NCI-H446 (cell line): ENCODE data around the gene EIF6.

ENCODE experiments used
- DNase-seq, 2 experiments: peaks; one replicate each; lab custom pipeline; 2025; lab: John Stamatoyannopoulos, UW

Gene EIF6

GRCh38 chr20:35312318-35312717, 27.7 kb upstream of the EIF6 start:
- no peak for DNase-seq

DNA sequence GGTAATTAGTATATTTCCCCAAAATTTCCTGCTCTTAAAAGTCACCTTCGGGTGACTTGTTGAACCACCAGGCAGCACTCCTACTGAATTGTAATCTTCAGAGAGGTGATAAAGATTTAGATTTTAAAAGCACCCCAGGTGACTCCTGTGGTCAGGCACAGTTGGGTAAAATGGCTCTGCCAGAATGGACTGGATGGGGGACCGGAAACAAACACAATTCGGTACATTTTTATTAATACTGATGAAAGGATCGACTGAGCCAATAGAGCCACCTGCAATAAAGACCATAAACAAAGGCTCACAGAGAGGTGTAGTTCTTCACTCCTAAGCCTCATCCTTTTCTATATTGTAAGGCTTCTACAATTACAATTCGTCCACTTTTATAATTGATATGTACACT, 27.2 kb upstream of the EIF6 start:
- DNase-seq = no peak

GRCh38 chr20:35311409-35311808, 26.8 kb upstream of the EIF6 start:
- DNase-seq = no peak

GRCh38 chr20:35307666-35308653, 23.4 kb upstream of the EIF6 start:
- peak; percentile 94 to 97 for DNase-seq

DNA sequence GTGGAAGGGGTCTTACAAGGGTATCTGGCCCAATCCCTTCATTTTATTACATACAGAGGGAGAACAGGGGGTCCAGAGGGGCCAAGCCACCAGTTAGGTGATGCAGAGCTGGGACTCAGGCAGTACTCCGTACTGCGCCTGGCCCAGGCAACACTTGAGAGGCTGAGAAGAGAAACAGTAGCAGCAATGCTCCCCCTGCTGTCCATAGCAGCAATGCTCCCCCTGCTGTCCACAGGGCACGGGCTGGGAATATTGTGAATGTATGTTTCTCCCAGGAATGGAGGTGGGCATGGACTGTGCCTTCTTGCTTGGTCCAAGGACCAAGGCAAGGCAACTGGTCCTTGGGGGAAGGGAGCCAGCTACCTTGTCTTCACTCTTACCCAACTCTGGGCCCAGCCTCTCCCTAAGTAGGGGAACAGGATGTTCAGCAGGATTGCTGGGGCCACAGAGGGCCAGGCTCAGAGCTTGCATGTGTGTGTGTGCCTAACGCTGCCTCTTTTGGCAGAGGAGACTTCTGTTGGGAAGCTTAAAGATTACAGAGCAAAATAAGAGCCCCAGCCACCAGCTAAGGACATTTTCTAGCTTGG, 22.5 kb upstream of the EIF6 start:
- DNase-seq = peak; percentile 25 to 76

DNA sequence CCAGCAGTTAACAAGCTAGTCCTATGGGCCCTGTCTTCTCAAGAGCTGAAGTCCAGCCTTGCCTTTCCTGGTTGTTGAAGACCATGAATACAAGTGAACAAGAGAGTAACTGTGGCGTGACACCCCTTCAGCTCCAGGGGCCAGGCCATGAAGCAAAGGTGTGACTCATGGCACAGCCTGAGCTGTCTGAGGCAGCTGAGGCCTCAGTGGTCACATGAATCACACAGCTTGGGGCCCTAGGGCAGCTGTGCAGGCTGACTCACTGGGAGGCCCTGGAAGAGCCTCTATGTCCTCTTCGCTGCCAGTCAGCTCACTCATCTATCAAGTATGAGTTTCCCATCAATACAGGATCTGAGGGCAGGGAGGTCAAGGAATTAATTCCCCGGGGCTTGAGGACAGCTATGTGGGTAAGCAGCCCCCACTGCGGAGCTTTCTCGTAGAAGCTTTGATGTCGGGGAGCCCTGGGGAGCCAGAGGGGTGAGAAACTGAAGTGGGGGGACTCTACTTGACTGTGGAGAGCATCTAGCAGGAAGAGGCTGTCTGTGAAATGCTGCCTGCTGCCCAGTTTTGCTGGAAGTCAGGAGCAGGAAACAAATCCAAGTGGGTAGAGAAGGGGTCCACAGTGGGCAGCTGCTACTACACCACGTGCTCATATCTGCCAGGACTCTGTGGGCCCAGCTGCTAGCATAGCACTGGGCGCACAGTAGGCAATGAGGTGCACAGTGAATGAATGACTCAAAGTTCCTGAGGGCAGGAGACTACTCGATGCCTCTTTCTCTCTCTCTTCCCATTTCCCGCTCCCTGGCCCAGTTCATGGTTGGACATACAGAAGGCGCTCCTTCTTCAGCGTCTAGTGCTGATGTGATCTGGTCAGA, 21.3 kb upstream of the EIF6 start:
- peak in 1 of 2 experiments; percentile 80 for DNase-seq

DNA sequence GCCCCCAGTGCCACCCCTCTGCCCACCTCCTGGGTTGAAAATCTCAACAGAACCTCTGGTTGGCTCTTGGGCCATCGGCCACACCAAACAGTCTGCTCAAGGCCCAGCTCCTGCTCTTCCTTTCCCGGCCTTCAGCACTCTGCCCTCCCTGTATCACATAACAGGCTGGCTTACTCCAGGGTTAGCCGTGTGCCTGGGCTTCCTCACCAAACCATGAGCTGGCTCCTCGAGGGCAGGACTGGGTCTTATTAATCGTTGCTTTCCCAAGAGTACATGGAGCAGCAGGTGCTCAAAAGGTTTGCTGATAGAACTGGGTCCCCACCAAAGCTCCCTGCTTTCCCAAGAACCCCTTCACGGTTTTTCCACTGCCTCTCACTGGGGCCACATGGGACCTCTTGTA, 20.4 kb upstream of the EIF6 start:
- no peak for DNase-seq

DNA sequence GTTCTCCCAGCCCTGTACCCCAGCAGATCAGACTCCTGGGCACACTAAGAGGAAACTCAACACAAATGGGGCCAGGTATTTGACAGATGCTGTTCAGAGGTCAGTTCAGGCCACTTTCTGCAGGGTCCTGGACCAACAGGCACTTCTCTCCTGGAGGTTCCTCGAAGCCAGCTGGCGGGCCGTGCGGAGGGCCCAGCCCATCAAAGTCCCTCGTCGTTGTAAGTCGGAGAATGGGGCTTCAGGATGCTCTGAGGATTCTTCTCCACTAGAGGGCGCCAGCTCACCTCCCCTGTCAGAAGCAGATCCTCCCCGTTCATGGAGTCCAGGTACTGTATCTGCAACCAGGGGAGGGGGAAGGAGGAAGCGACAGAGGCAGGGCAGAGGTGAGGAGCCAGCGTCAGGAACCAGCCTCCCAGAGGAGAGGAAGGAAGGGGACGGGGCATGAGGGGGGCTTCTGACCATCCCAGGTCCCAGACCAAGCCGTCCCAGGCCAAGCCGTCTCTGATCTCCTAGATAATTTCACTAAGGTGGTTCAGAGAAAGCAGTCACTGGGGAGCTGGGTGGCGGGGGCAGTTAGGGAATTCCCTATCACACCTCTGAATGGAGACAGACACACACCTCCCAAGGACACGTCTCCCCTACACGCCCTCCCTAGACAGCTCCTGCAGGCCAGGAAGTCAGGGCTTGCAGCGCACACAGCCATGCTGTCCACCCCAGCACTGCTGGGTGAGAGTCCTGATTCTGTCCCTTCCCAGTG, 19.3 kb upstream of the EIF6 start:
- peak; percentile 66 to 90 for DNase-seq

DNA sequence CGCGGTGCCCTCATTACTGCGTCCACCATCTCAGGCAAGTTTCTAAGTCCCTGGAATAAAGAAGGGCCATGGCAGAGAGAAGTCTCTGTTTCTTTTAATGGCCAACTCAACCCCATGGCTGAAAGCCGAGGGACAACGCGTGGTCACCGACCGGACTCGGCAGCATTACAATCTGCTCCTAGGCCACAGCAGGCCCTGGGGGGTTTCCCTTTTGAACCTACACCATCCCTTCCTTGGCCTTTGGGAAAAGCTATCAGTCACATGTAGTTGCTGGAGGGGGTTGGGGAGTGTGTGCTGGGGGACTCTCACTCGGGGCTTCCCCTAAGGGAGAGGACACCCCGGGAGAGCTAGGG, 18.8 kb upstream of the EIF6 start:
- DNase-seq = no peak

DNA sequence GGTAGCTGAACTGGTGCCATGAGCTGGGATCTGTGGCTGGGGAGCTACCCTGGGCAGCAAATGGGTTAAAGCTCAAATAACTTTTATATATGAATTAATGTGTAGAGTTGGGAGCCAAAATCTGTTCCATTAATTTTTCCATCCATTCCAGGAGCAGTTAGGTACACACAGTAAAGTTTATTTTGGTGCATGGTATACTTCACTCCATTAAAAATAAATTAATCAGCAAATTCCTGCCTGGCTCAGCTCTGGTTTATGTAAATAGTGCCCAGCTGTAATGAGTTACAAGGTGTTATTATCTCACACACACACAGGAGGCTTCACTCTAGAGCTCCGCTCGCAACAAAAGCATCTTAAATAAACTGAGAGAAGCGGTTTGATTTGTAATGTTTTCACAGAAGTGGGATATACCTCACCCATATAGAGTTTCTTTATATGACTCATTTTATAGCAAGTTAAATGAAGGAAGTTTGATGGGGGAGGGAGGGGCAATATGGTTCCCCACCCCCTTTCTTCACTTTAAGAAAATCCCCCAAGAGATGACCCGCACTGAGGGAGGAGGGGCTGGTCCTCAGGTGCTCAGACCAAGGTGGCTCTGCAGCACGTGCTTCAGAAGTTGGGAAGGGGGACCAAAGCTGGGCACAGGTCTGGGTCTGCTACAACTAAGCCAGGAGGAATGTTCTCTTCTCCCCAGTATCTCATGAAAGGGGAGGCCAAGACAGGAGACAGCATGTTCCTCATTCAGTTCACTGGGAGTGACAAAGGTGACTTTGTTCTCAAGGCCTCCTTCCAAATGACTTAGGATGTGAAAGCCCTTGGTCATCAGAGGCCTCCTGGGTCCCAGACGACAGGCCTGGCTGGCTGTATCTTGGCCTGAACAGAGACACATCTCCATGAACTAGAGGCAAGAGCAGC, 18.1 kb upstream of the EIF6 start:
- no peak for DNase-seq

- no peak for DNase-seq
These were observed 16.9 kb upstream of the EIF6 start for GRCh38 chr20:35301426-35301825.

- no peak for DNase-seq
These were observed 16.1 kb upstream of the EIF6 start for GRCh38 chr20:35300469-35301262.

DNA sequence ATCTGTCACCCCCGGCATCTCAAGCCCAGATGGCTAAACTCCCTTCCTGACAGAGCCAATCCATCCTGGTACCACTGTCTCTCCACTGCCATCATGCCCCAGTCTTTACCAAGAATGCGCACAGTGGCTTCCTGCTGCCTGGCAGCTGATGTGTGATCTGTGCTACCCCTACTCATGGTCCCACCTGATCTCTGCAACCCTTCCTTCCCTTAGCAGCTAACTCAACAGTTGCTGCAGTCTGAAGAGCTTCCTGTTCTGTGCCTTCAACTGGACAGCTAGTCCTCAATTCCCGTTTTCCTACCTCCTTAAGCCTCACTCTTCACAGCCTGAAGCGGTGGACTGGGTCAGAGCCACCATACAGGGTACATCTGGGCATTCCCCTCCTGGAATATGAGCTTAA, 15.2 kb upstream of the EIF6 start:
- no peak for DNase-seq

GRCh38 chr20:35298264-35298663, 13.7 kb upstream of the EIF6 start:
- DNase-seq = no peak

- DNase-seq = no peak
These were observed 13.2 kb upstream of the EIF6 start for GRCh38 chr20:35297740-35298139.

GRCh38 chr20:35297155-35297554, 12.6 kb upstream of the EIF6 start:
- no peak for DNase-seq

GRCh38 chr20:35296101-35296554, 11.6 kb upstream of the EIF6 start:
- DNase-seq = no peak

GRCh38 chr20:35295674-35296073, 11.1 kb upstream of the EIF6 start:
- DNase-seq = no peak

GRCh38 chr20:35295058-35295457, 10.5 kb upstream of the EIF6 start:
- no peak for DNase-seq

DNA sequence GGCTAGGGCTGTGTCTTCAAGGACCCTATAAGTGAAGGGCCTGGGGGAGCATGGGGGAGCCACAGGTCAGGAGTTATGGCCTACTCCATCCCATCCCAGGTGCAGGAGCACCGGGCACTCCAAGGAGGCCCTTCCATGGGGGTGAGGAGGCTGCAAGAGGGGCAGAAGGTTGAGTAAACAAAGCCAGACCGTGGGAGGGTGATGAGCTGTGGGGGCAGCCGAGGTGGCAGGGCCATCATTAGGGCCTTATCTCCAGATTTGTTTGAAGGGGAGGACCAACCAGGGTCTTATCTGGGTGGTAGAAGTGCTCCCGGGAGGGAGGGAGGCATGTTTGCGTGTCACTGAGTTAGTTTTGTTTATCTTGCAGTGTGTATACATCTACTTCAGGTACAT, 9.7 kb upstream of the EIF6 start:
- no peak for DNase-seq
